HepG2 (cell line): Measurements from ENCODE around the gene BBLN. TPM values are rescaled to one million over a fixed set of nuclear protein-coding genes. Genes with fewer than 3 reads are reported as not detected.

Experiments used
- polyA plus RNA-seq, 8 experiments: library from polyadenylated mRNA; depleted of rRNA in 3 of 8; stranded (reverse) in 7 of 8; unstranded in 1 of 8; fragments of >200 nt; fragmentation: Illumina TruSeq in 4 of 8; extraction: Trizol in 4 of 8; gene quantifications; 2 replicates each; pipeline versions ENCODE4 v1.2.1 to v1.2.3, GENCODE V29; 2011 to 2016; ENCODE audit warnings: low read depth in 4 of 8, missing spikeins in 1 of 8, mixed read lengths in 1 of 8; ENCODE audit not compliant: insufficient read depth in 1 of 8
- total RNA-seq, 5 experiments: library from RNA; depleted of rRNA; stranded (reverse); fragments of >200 nt; fragmentation: Illumina TruSeq; extraction: Trizol; gene quantifications; 2 replicates each; pipeline ENCODE4 v1.2.3, GENCODE V29; 2016; ENCODE audit warnings: low read depth in 1 of 5

Gene BBLN
- total and polyA plus RNA-seq, 2 of the 13 experiments (the other 11 are each of a cell fraction or from before 2014, with no cell fraction given), result 27.6 to 33.1 TPM

Other genes with a start within 250 kb of the BBLN start
- gene ST6GALNAC4, start 243.2 kb upstream of the BBLN start, total RNA-seq (2016; rRNA removed; fragmentation: Illumina TruSeq; extraction: Trizol), result 14.8 and 18.8 TPM in 2 replicates
- 27.7 and 36.4 TPM in 2 replicates for gene ST6GALNAC4, start 243.2 kb upstream of the BBLN start, polyA plus RNA-seq (2011; rRNA removed)
- 0.20 TPM in 1 of 2 replicates, not detected in the other for gene PIP5KL1, start 229.5 kb upstream of the BBLN start, total RNA-seq (2016; rRNA removed; fragmentation: Illumina TruSeq; extraction: Trizol)
- gene PIP5KL1, start 229.5 kb upstream of the BBLN start, polyA plus RNA-seq (2011; rRNA removed), result 0.44 and 0.49 TPM in 2 replicates
- 17.5 and 24.8 TPM in 2 replicates for gene DPM2, start 222.4 kb upstream of the BBLN start, total RNA-seq (2016; rRNA removed; fragmentation: Illumina TruSeq; extraction: Trizol)
- gene DPM2, start 222.4 kb upstream of the BBLN start, polyA plus RNA-seq (2011; rRNA removed), result 35.3 and 38.6 TPM in 2 replicates
- 16.1 and 16.6 TPM in 2 replicates for gene EEIG1, start 179.3 kb upstream of the BBLN start, total RNA-seq (2016; rRNA removed; fragmentation: Illumina TruSeq; extraction: Trizol)
- gene EEIG1, start 179.3 kb upstream of the BBLN start, polyA plus RNA-seq (2011; rRNA removed), result 25.2 and 30.1 TPM in 2 replicates
- gene NAIF1, start 92.9 kb upstream of the BBLN start, total RNA-seq (2016; rRNA removed; fragmentation: Illumina TruSeq; extraction: Trizol), result 6.0 and 6.6 TPM in 2 replicates
- 6.9 TPM in 2 replicates for gene NAIF1, start 92.9 kb upstream of the BBLN start, polyA plus RNA-seq (2011; rRNA removed)
- 18.5 and 24.8 TPM in 2 replicates for gene SLC25A25, start 92.0 kb upstream of the BBLN start, total RNA-seq (2016; rRNA removed; fragmentation: Illumina TruSeq; extraction: Trizol)
- 10.5 and 16.7 TPM in 2 replicates for gene SLC25A25, start 92.0 kb upstream of the BBLN start, polyA plus RNA-seq (2011; rRNA removed)
- 68.5 and 79.8 TPM in 2 replicates for gene PTGES2, start 32.5 kb upstream of the BBLN start, total RNA-seq (2016; rRNA removed; fragmentation: Illumina TruSeq; extraction: Trizol)
- 63.7 and 67.2 TPM in 2 replicates for gene PTGES2, start 32.5 kb upstream of the BBLN start, polyA plus RNA-seq (2011; rRNA removed)
- gene LCN2, start 10.8 kb upstream of the BBLN start, total RNA-seq (2016; rRNA removed; fragmentation: Illumina TruSeq; extraction: Trizol), result 0.34 and 0.38 TPM in 2 replicates
- gene LCN2, start 10.8 kb upstream of the BBLN start, polyA plus RNA-seq (2011; rRNA removed), result 1.4 and 2.3 TPM in 2 replicates
- gene CIZ1, start 31.3 kb downstream of the BBLN start, total RNA-seq (2016; rRNA removed; fragmentation: Illumina TruSeq; extraction: Trizol), result 25.8 and 30.6 TPM in 2 replicates
- gene CIZ1, start 31.3 kb downstream of the BBLN start, polyA plus RNA-seq (2011; rRNA removed), result 50.3 and 54.7 TPM in 2 replicates
- gene DNM1, start 43.1 kb downstream of the BBLN start, total RNA-seq (2016; rRNA removed; fragmentation: Illumina TruSeq; extraction: Trizol), result 0.13 and 0.15 TPM in 2 replicates
- 0.58 and 0.91 TPM in 2 replicates for gene DNM1, start 43.1 kb downstream of the BBLN start, polyA plus RNA-seq (2011; rRNA removed)
- 35.4 and 45.8 TPM in 2 replicates for gene GOLGA2, start 115.7 kb downstream of the BBLN start, total RNA-seq (2016; rRNA removed; fragmentation: Illumina TruSeq; extraction: Trizol)
- gene GOLGA2, start 115.7 kb downstream of the BBLN start, polyA plus RNA-seq (2011; rRNA removed), result 43.0 and 45.3 TPM in 2 replicates
- 39.2 and 46.5 TPM in 2 replicates for gene SWI5, start 116.0 kb downstream of the BBLN start, total RNA-seq (2016; rRNA removed; fragmentation: Illumina TruSeq; extraction: Trizol)
- 41.0 and 48.7 TPM in 2 replicates for gene SWI5, start 116.0 kb downstream of the BBLN start, polyA plus RNA-seq (2011; rRNA removed)
- gene TRUB2, start 162.2 kb downstream of the BBLN start, total RNA-seq (2016; rRNA removed; fragmentation: Illumina TruSeq; extraction: Trizol), result 41.2 and 57.8 TPM in 2 replicates
- gene TRUB2, start 162.2 kb downstream of the BBLN start, polyA plus RNA-seq (2011; rRNA removed), result 22.3 and 26.5 TPM in 2 replicates
- gene COQ4, start 162.6 kb downstream of the BBLN start, total RNA-seq (2016; rRNA removed; fragmentation: Illumina TruSeq; extraction: Trizol), result 16.2 and 26.1 TPM in 2 replicates
- 36.0 and 37.5 TPM in 2 replicates for gene COQ4, start 162.6 kb downstream of the BBLN start, polyA plus RNA-seq (2011; rRNA removed)
- 9.3 and 18.8 TPM in 2 replicates for gene SLC27A4, start 180.3 kb downstream of the BBLN start, total RNA-seq (2016; rRNA removed; fragmentation: Illumina TruSeq; extraction: Trizol)
- 10.6 and 16.9 TPM in 2 replicates for gene SLC27A4, start 180.3 kb downstream of the BBLN start, polyA plus RNA-seq (2011; rRNA removed)
- 37.1 and 42.1 TPM in 2 replicates for gene URM1, start 211.1 kb downstream of the BBLN start, total RNA-seq (2016; rRNA removed; fragmentation: Illumina TruSeq; extraction: Trizol)
- 41.3 and 51.5 TPM in 2 replicates for gene URM1, start 211.1 kb downstream of the BBLN start, polyA plus RNA-seq (2011; rRNA removed)